ENCODE results near the gene POLR3H. TPM values are rescaled to one million over a fixed set of nuclear protein-coding genes. Genes with fewer than 3 reads are reported as not detected.
"Not testable (repeated sequence)": the region's sequence is repeated elsewhere in the genome, so short reads cannot be mapped to it uniquely, and the experiment has no call there.

The POLR3H gene
- total and polyA plus RNA-seq, 2 of the 4 experiments (the other 2 are of a cell fraction) = 37.8 to 67.8 TPM

DNA sequence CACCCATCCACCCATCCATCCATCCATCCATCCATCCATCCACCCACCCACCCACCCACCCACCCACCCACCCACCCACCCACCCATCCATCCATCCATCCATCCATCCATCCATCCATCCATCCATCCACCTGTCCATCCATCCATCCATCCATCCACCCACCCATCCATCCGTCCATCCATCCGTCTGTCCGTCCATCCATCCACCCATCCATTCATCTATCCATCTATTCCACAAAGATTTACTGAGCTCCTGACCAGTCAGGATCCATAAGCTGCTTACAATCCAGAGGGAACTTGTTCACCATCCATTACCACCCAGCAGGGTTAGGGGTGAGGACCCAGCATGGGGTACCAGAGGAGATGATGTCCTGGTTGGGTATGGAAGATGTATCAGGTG is 28.0 kb upstream of the POLR3H start:
- H2AFZ ChIP-seq (replicated peaks; ENCODE audit: low read length, poor library complexity); ATAC-seq (ENCODE audit: low read depth); H2BK120ac ChIP-seq (ENCODE audit: low read depth, low read length); H3K4me2 ChIP-seq (ENCODE audit: low read depth, low read length); H3K9me3 ChIP-seq (ENCODE audit: control insufficient read depth, insufficient read depth, low read length); H3K23ac ChIP-seq (ENCODE audit: low read depth, low read length); CTCF ChIA-PET; H4K91ac ChIP-seq (ENCODE audit: insufficient read depth, low read depth, low read length); intact Hi-C loops (cut with micrococcal nuclease); H2AK5ac ChIP-seq (ENCODE audit: low read depth, low read length); H3K14ac ChIP-seq (replicated peaks; ENCODE audit: low read depth, low read length); H2BK20ac ChIP-seq (ENCODE audit: low read depth, low read length); H3K27ac ChIP-seq (ENCODE audit: insufficient read depth, low read length); H4K8ac ChIP-seq (ENCODE audit: low read depth in 2 of 2, low read length in 2 of 2); H3K56ac ChIP-seq (ENCODE audit: extremely low read depth, insufficient read depth, low read length); dilution Hi-C loops (cut with HindIII; ENCODE audit: low sequenced_read_pairs, unreplicated experiment); BruUV-seq (replicated peaks); H4K5ac ChIP-seq (ENCODE audit: low read depth, low read length); H3K4ac ChIP-seq (ENCODE audit: low read depth, low read length); H4K20me1 ChIP-seq (ENCODE audit: insufficient read depth, low read length); H3K9ac ChIP-seq (ENCODE audit: low read depth, low read length); POLR2A ChIA-PET (ENCODE audit: unreplicated experiment); H3K18ac ChIP-seq (ENCODE audit: low read depth, low read length); H2BK15ac ChIP-seq (ENCODE audit: low read depth, low read length); H3K9me1 ChIP-seq (ENCODE audit: insufficient read depth, low read length); in situ Hi-C loops (cut with MboI; ENCODE audit: low sequenced_read_pairs); H3K27me3 ChIP-seq (ENCODE audit: control insufficient read depth, insufficient read depth, low read length); H3K4me1 ChIP-seq (ENCODE audit: control insufficient read depth, insufficient read depth, low read length); H2BK5ac ChIP-seq (ENCODE audit: low read depth, low read length, poor library complexity, severe bottlenecking); H2AK9ac ChIP-seq (replicated peaks; ENCODE audit: low read depth, low read length, poor library complexity); DNase-seq; H3K4me3 ChIP-seq (ENCODE audit: insufficient read depth, low read depth, low read length): not testable (repeated sequence)
- H3K79me1 ChIP-seq (ENCODE audit: low read depth in 1 of 2, low read length in 2 of 2) = peaks cover 4 to 44% of the 10 kb centered on the region in 2 experiments
- WGBS, 2 experiments (ENCODE audit: extremely low coverage in 2 of 2, insufficient read length in 1 of 2) = 83% methylated on average over 3 of the region's 3 CpGs; no CpG with 5 or more reads in 1 of the 2 experiments
- peaks cover 48% of the 10 kb centered on the region; the same call in 1 of the 2 replicates for H3K36me3 ChIP-seq (ENCODE audit: control insufficient read depth, insufficient read depth, low read length)
